ENCODE data around the gene SSBP3. TPM values are rescaled to one million over a fixed set of nuclear protein-coding genes. Genes with fewer than 3 reads are reported as not detected.
A peak's percentile ranks its signal among the peaks of the same experiment; 100 is the strongest.

The SSBP3 gene
- total RNA-seq, 3 donors from 2014 or later (not counting 1 experiment from before 2014, with no cell fraction given), result 162 to 224 (median 164) TPM

GRCh38 chr1:54256522-54257345 lies 149.5 kb downstream of the SSBP3 start:
- Mint-ChIP-seq H3K4me1 (peaks cover 53 to 62% of the 10 kb centered on the region in 2 donors), H3K4me3 (no peak overlapping the region), H3K9me3 (no peaks in the 10 kb centered on the region), H3K27ac (peak overlapping the region in 1 of 2 donors; percentile 31), H3K27me3 (ENCODE audit: low read depth in 2 of 2) (no peaks in the 10 kb centered on the region), H3K36me3 (no peaks in the 10 kb centered on the region)
- Histone ChIP-seq H3K4me3 (ENCODE audit: low read length) (no peak overlapping the region), H3K27me3 (ENCODE audit: control insufficient read depth, insufficient read depth, low read length) (no peaks in the 10 kb centered on the region), H3K9me3 (ENCODE audit: control insufficient read depth, insufficient read depth, low read length) (no peaks in the 10 kb centered on the region), H3K27ac (ENCODE audit: low read length) (no peak overlapping the region), H3K4me1 (ENCODE audit: control insufficient read depth, insufficient read depth, low read length) (peaks cover 5% of the 10 kb centered on the region), H3K36me3 (ENCODE audit: control insufficient read depth, insufficient read depth, low read length) (peaks cover 4% of the 10 kb centered on the region)
- intact Hi-C loops (cut with micrococcal nuclease), result no loop called here
- ATAC-seq (no peak), DNase-seq (no peak)
- WGBS (ENCODE audit: insufficient coverage), result 93% methylated on average over 13 of the region's 13 CpGs
- no peak for TF ChIP-seq CTCF (IDR thresholded peaks at IDR 0.05)

- peaks cover 11% of the 10 kb centered on the region for H3K36me3 ChIP-seq (ENCODE audit: control insufficient read depth, insufficient read depth, low read length)
- no peaks in the 10 kb centered on the region for H3K9me3 Mint-ChIP-seq
- H3K27me3 Mint-ChIP-seq (ENCODE audit: low read depth in 2 of 2), result no peaks in the 10 kb centered on the region
- no peaks in the 10 kb centered on the region for H3K9me3 ChIP-seq (ENCODE audit: control insufficient read depth, insufficient read depth, low read length)
- peaks cover 4% of the 10 kb centered on the region for H3K4me1 ChIP-seq (ENCODE audit: control insufficient read depth, insufficient read depth, low read length)
- no peak for TF ChIP-seq CTCF (IDR thresholded peaks at IDR 0.05)
- H3K27ac ChIP-seq (ENCODE audit: low read length), result no peak overlapping the region
- no peaks in the 10 kb centered on the region for H3K27me3 ChIP-seq (ENCODE audit: control insufficient read depth, insufficient read depth, low read length)
- peak overlapping the region in 1 of 2 donors; percentile 38 for H3K27ac Mint-ChIP-seq
- intact Hi-C loops (cut with micrococcal nuclease), result no loop called here
- H3K36me3 Mint-ChIP-seq, result no peaks in the 10 kb centered on the region
- H3K4me3 Mint-ChIP-seq, result no peak overlapping the region
- WGBS (ENCODE audit: insufficient coverage), result over 99% methylated on average over 5 of the region's 9 CpGs
- peaks cover 42 to 48% of the 10 kb centered on the region in 2 donors for H3K4me1 Mint-ChIP-seq
- no peak for DNase-seq
- ATAC-seq, result no peak
- no peak overlapping the region for H3K4me3 ChIP-seq (ENCODE audit: low read length)
Measured at GRCh38 chr1:54255026-54255702, 151.0 kb downstream of the SSBP3 start.

GRCh38 chr1:54254055-54254454 lies 152.1 kb downstream of the SSBP3 start:
- H3K27me3 ChIP-seq (ENCODE audit: control insufficient read depth, insufficient read depth, low read length), result no peaks in the 10 kb centered on the region
- no peak overlapping the region for H3K27ac ChIP-seq (ENCODE audit: low read length)
- Mint-ChIP-seq H3K4me3 (no peak overlapping the region), H3K27ac (peak overlapping the region; percentile 82), H3K9me3 (no peaks in the 10 kb centered on the region), H3K36me3 (no peaks in the 10 kb centered on the region), H3K4me1 (peaks cover 32 to 43% of the 10 kb centered on the region in 2 donors), H3K27me3 (ENCODE audit: low read depth in 2 of 2) (no peaks in the 10 kb centered on the region)
- H3K4me1 ChIP-seq (ENCODE audit: control insufficient read depth, insufficient read depth, low read length), result peaks cover 3% of the 10 kb centered on the region
- H3K9me3 ChIP-seq (ENCODE audit: control insufficient read depth, insufficient read depth, low read length), result no peaks in the 10 kb centered on the region
- WGBS (ENCODE audit: insufficient coverage), result 49% methylated on average over 10 of the region's 10 CpGs
- DNase-seq (no peak), ATAC-seq (no peak)
- H3K4me3 ChIP-seq (ENCODE audit: low read length), result no peak overlapping the region
- intact Hi-C loops (cut with micrococcal nuclease), result no loop called here
- TF ChIP-seq CTCF (IDR thresholded peaks at IDR 0.05), result no peak
- peaks cover 11% of the 10 kb centered on the region for H3K36me3 ChIP-seq (ENCODE audit: control insufficient read depth, insufficient read depth, low read length)

Data from natural killer cell (primary cell).